MM.1S (cell line): ENCODE results near the gene SKA1.
A peak's percentile ranks its signal among the peaks of the same experiment; 100 is the strongest.

ENCODE experiments used
- DNase-seq: peaks from one replicate; pipeline ENCODE4 v3.0.0-alpha.2; 2015
- H2AFZ ChIP-seq: fragments of 300-600 bp; sonication (generic); 2 replicates; pipeline ENCODE4 v1.6.0; 2016; ENCODE audit warnings: antibody characterized with exemption, low read length
- H3F3A ChIP-seq: fragments of 300-600 bp; sonication (generic); 2 replicates; pipeline ENCODE4 v1.6.1; 2016; ENCODE audit warnings: mild to moderate bottlenecking, antibody characterized with exemption, low read length, moderate library complexity, mixed read lengths; ENCODE audit not compliant: insufficient read depth
- H3K27ac ChIP-seq: fragments of 300-600 bp; sonication (generic); 2 replicates; pipeline ENCODE4 v1.5.1; 2016; ENCODE audit warnings: mild to moderate bottlenecking, low read length
- H3K27me3 ChIP-seq: fragments of 300-600 bp; sonication (generic); replicated peaks from 2 replicates; pipeline ENCODE4 v1.6.0; 2016; ENCODE audit warnings: low read length; ENCODE audit not compliant: insufficient read depth
- H3K36me3 ChIP-seq: fragments of 300-600 bp; sonication (generic); replicated peaks from 2 replicates; pipeline ENCODE4 v1.6.1; 2016; ENCODE audit warnings: mild to moderate bottlenecking, low read length, mixed read lengths; ENCODE audit not compliant: insufficient read depth
- H3K4me1 ChIP-seq: fragments of 300-600 bp; sonication (generic); 2 replicates; pipeline ENCODE4 v1.6.1; 2016; ENCODE audit warnings: low read length, mixed read lengths
- H3K4me2 ChIP-seq: fragments of 300-600 bp; sonication (generic); 2 replicates; pipeline ENCODE4 v1.6.0; 2016; ENCODE audit warnings: low read depth, low read length
- H3K4me3 ChIP-seq: fragments of 300-600 bp; sonication (generic); 2 replicates; pipeline ENCODE4 v1.5.1; 2016; ENCODE audit warnings: low read length, mixed read lengths
- H3K79me2 ChIP-seq: fragments of 300-600 bp; sonication (generic); 2 replicates; pipeline ENCODE4 v1.6.1; 2016; ENCODE audit warnings: mixed run types, low read length, mixed read lengths
- H3K9ac ChIP-seq: fragments of 300-600 bp; sonication (generic); 2 replicates; pipeline ENCODE4 v1.6.1; 2016; ENCODE audit warnings: low read length, mixed read lengths
- H3K9me2 ChIP-seq: fragments of 300-600 bp; sonication (generic); replicated peaks from 2 replicates; pipeline ENCODE4 v1.6.1; 2016; ENCODE audit warnings: mild to moderate bottlenecking, low read length, mixed read lengths; ENCODE audit not compliant: insufficient read depth
- H3K9me3 ChIP-seq: fragments of 300-600 bp; sonication (generic); replicated peaks from 2 replicates; pipeline ENCODE4 v1.6.1; 2016; ENCODE audit warnings: mild to moderate bottlenecking, low read length, mixed read lengths; ENCODE audit not compliant: insufficient read depth
- H4K20me1 ChIP-seq: fragments of 300-600 bp; sonication (generic); 2 replicates; pipeline ENCODE4 v1.6.1; 2016; ENCODE audit warnings: mild to moderate bottlenecking, low read length, moderate library complexity, mixed read lengths; ENCODE audit not compliant: insufficient read depth
- CTCF ChIP-seq: fragments of 300-600 bp; sonication (generic); IDR thresholded peaks from 2 replicates; pipeline ENCODE4 v1.5.1; 2016; ENCODE audit warnings: antibody characterized with exemption, low read length, mixed read lengths
- EZH2 ChIP-seq: fragments of 300-600 bp; sonication (generic); optimal IDR thresholded peaks from 2 replicates; pipeline ENCODE3; 2017; ENCODE audit warnings: low read depth, mild to moderate bottlenecking, antibody characterized with exemption, low read length, mixed read lengths
- EZH2phosphoT487 ChIP-seq: fragments of 300-600 bp; sonication (generic); IDR thresholded peaks from 2 replicates; pipeline ENCODE4 v1.6.1; 2018; ENCODE audit warnings: antibody characterized with exemption, low read length

The SKA1 gene

GRCh38 chr18:50331691-50332090, 43.2 kb upstream of the SKA1 start:
- Histone ChIP-seq H3K9me2 (no peaks in the 10 kb centered on the region), H3K9me3 (no peaks in the 10 kb centered on the region), H4K20me1 (no peaks in the 10 kb centered on the region), H3F3A (no peaks in the 10 kb centered on the region), H3K27ac (no peak overlapping the region), H3K4me1 (peaks cover 39% of the 10 kb centered on the region), H3K4me3 (no peak overlapping the region), H3K4me2 (no peak overlapping the region), H2AFZ (no peak overlapping the region), H3K27me3 (no peaks in the 10 kb centered on the region), H3K79me2 (no peaks in the 10 kb centered on the region), H3K9ac (no peak overlapping the region), H3K36me3 (no peaks in the 10 kb centered on the region)
- TF ChIP-seq EZH2phosphoT487 (no peak), CTCF (no peak), EZH2 (no peak)
- no peak for DNase-seq

GRCh38 chr18:50334546-50335152, 40.2 kb upstream of the SKA1 start:
- peak; percentile 52 for DNase-seq
- Histone ChIP-seq H3K4me3 (0 out of 2 replicates have a peak overlapping the region, but pooled peaks have one; percentile 12), H3K9ac (no peak overlapping the region), H3K27ac (peak overlapping the region; percentile 1; the same call in 1 of the 2 replicates), H3K4me1 (peaks cover 39% of the 10 kb centered on the region), H3K27me3 (no peaks in the 10 kb centered on the region), H3K9me3 (no peaks in the 10 kb centered on the region), H4K20me1 (no peaks in the 10 kb centered on the region), H2AFZ (no peak overlapping the region), H3K4me2 (peak overlapping the region; percentile 53), H3F3A (no peaks in the 10 kb centered on the region), H3K79me2 (no peaks in the 10 kb centered on the region), H3K9me2 (no peaks in the 10 kb centered on the region), H3K36me3 (no peaks in the 10 kb centered on the region)
- TF ChIP-seq EZH2 (no peak), EZH2phosphoT487 (no peak), CTCF (no peak)

- TF ChIP-seq CTCF (no peak), EZH2 (no peak), EZH2phosphoT487 (no peak)
- Histone ChIP-seq H3K4me1 (peaks cover 24% of the 10 kb centered on the region), H4K20me1 (no peaks in the 10 kb centered on the region), H3K9me3 (no peaks in the 10 kb centered on the region), H3F3A (no peaks in the 10 kb centered on the region), H3K27me3 (no peaks in the 10 kb centered on the region), H3K27ac (no peak overlapping the region), H2AFZ (0 out of 2 replicates have a peak overlapping the region, but pooled peaks have one; percentile 12), H3K4me2 (no peak overlapping the region), H3K4me3 (no peak overlapping the region), H3K79me2 (no peaks in the 10 kb centered on the region), H3K9me2 (no peaks in the 10 kb centered on the region), H3K36me3 (no peaks in the 10 kb centered on the region), H3K9ac (no peak overlapping the region)
- no peak for DNase-seq
Measured at GRCh38 chr18:50338122-50338521, 36.7 kb upstream of the SKA1 start.
